ENCODE data around the gene MAPKBP1. TPM values are rescaled to one million over a fixed set of nuclear protein-coding genes. Genes with fewer than 3 reads are reported as not detected.
"Not testable (repeated sequence)": the region's sequence is repeated elsewhere in the genome, so short reads cannot be mapped to it uniquely, and the experiment has no call there.

MAPKBP1 gene
- total and polyA plus RNA-seq, 2 of the 4 experiments (the other 2 are of a cell fraction), result 12.5 to 15.3 TPM

DNA sequence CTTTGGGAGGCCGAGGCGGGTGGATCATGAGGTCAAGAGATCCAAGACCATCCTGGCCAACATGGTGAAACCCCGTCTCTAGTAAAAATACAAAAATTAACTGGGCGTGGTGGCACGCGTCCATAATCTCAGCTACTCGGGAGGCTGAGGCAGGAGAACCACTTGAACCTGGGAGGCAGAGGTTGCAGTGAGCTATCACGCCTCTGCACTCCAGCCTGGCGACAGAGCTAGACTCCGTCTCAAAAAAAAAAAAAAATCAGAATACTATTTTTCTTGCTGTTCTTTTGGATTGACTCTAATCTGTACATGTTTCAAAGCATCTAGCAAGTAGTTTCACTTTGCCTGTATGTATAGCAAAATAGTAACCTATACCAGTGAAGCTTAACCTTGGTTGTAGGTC, 38.8 kb upstream of the MAPKBP1 start:
- WGBS, 2 experiments (ENCODE audit: extremely low coverage in 2 of 2, insufficient read length in 1 of 2), result 86% methylated on average over 3 of the region's 10 CpGs; no CpG with 5 or more reads in 1 of the 2 experiments
- H4K8ac ChIP-seq (ENCODE audit: low read depth in 2 of 2, low read length in 2 of 2); H2AK9ac ChIP-seq (replicated peaks; ENCODE audit: low read depth, low read length, poor library complexity); intact Hi-C loops (cut with micrococcal nuclease); POLR2A ChIA-PET (ENCODE audit: unreplicated experiment); H3K56ac ChIP-seq (ENCODE audit: extremely low read depth, insufficient read depth, low read length); H2AFZ ChIP-seq (replicated peaks; ENCODE audit: low read length, poor library complexity); H3K4ac ChIP-seq (ENCODE audit: low read depth, low read length); H3K23ac ChIP-seq (ENCODE audit: low read depth, low read length); dilution Hi-C loops (cut with HindIII; ENCODE audit: low sequenced_read_pairs, unreplicated experiment); H2BK15ac ChIP-seq (ENCODE audit: low read depth, low read length); H3K4me3 ChIP-seq (ENCODE audit: insufficient read depth, low read depth, low read length); H3K4me2 ChIP-seq (ENCODE audit: low read depth, low read length); H3K9ac ChIP-seq (ENCODE audit: low read depth, low read length); H3K27me3 ChIP-seq (ENCODE audit: control insufficient read depth, insufficient read depth, low read length); H3K18ac ChIP-seq (ENCODE audit: low read depth, low read length); in situ Hi-C loops (cut with MboI; ENCODE audit: low sequenced_read_pairs); DNase-seq; H2AK5ac ChIP-seq (ENCODE audit: low read depth, low read length); H3K9me1 ChIP-seq (ENCODE audit: insufficient read depth, low read length); H4K5ac ChIP-seq (ENCODE audit: low read depth, low read length); H2BK120ac ChIP-seq (ENCODE audit: low read depth, low read length); H3K27ac ChIP-seq (ENCODE audit: insufficient read depth, low read length); H3K9me3 ChIP-seq (ENCODE audit: control insufficient read depth, insufficient read depth, low read length); H3K79me1 ChIP-seq (ENCODE audit: low read depth in 1 of 2, low read length in 2 of 2); ATAC-seq (ENCODE audit: low read depth); BruUV-seq (replicated peaks); H4K20me1 ChIP-seq (ENCODE audit: insufficient read depth, low read length); H3K14ac ChIP-seq (replicated peaks; ENCODE audit: low read depth, low read length); H4K91ac ChIP-seq (ENCODE audit: insufficient read depth, low read depth, low read length); H2BK5ac ChIP-seq (ENCODE audit: low read depth, low read length, poor library complexity, severe bottlenecking); H2BK20ac ChIP-seq (ENCODE audit: low read depth, low read length); H3K4me1 ChIP-seq (ENCODE audit: control insufficient read depth, insufficient read depth, low read length): not testable (repeated sequence)
- peaks cover 25% of the 10 kb centered on the region for H3K36me3 ChIP-seq (ENCODE audit: control insufficient read depth, insufficient read depth, low read length)
- CTCF ChIA-PET, result interaction anchor here (0.7 to 0.9 kb wide), 2 partner anchors 37 to 55 kb away, joined by 3 read pairs; no protein-coding TSS in a partner anchor
